CD4-positive, CD25-positive, alpha-beta regulatory T cell (primary cell): ENCODE data around the gene S100A6. TPM values are rescaled to one million over a fixed set of nuclear protein-coding genes. Genes with fewer than 3 reads are reported as not detected.

Source experiments
- ATAC-seq, 2 donors: fragments of 150-1000 bp; cut with Tn5 transposase; one replicate each; pipeline ENCODE4 v1.10.0; 2021; ENCODE audit warnings: low read depth in 2 of 2, moderate number of reproducible peaks in 2 of 2, moderate library complexity in 1 of 2
- DNase-seq, 3 donors: peaks; one replicate each; pipeline versions ENCODE4 v3.0.0 to v3.0.0-alpha.2; 2012 to 2022; ENCODE audit warnings: mixed read lengths in 1 of 3
- H3K27ac ChIP-seq: one replicate; pipeline ENCODE4 v1.7.0; 2013; ENCODE audit warnings: mild to moderate bottlenecking, low read length; ENCODE audit not compliant: insufficient read depth, poor library complexity, severe bottlenecking
- H3K27me3 ChIP-seq: one replicate; pipeline ENCODE4 v1.7.0; 2013; ENCODE audit warnings: low read length; ENCODE audit not compliant: control insufficient read depth, insufficient read depth
- H3K36me3 ChIP-seq: one replicate; pipeline ENCODE4 v1.7.0; 2013; ENCODE audit warnings: mild to moderate bottlenecking, low read length, moderate library complexity; ENCODE audit not compliant: control insufficient read depth, insufficient read depth
- H3K4me1 ChIP-seq: 2 replicates; pipeline ENCODE4 v1.7.0; 2013; ENCODE audit warnings: mild to moderate bottlenecking, low read length; ENCODE audit not compliant: insufficient read depth, control insufficient read depth, poor library complexity, severe bottlenecking
- H3K4me3 ChIP-seq: one replicate; pipeline ENCODE4 v1.7.0; 2013; ENCODE audit warnings: low read depth, mild to moderate bottlenecking, low read length, moderate library complexity
- H3K9me3 ChIP-seq, 2 experiments: 1 replicate in 1 of 2; 2 replicates in 1 of 2; pipeline ENCODE4 v1.7.0; 2013; ENCODE audit warnings: low read length in 2 of 2, mild to moderate bottlenecking in 1 of 2, moderate library complexity in 1 of 2; ENCODE audit not compliant: control insufficient read depth in 2 of 2
- H3K27ac Mint-ChIP-seq, 3 donors: one replicate each; pipeline ENCODE4 v1.8.0; 2020 to 2022; ENCODE audit warnings: mild to moderate bottlenecking in 3 of 3, mixed read lengths in 3 of 3, moderate library complexity in 2 of 3
- H3K27me3 Mint-ChIP-seq: one replicate; pipeline ENCODE4 v1.8.0; 2022; ENCODE audit warnings: mild to moderate bottlenecking, mixed read lengths
- H3K36me3 Mint-ChIP-seq: one replicate; pipeline ENCODE4 v1.8.0; 2020; ENCODE audit warnings: mixed read lengths
- H3K4me1 Mint-ChIP-seq, 4 donors: one replicate each; pipeline ENCODE4 v1.8.0; 2020 to 2022; ENCODE audit warnings: mixed read lengths in 4 of 4, mild to moderate bottlenecking in 1 of 4
- H3K4me3 Mint-ChIP-seq, 4 donors: one replicate each; pipeline ENCODE4 v1.8.0; 2020 to 2022; ENCODE audit warnings: mild to moderate bottlenecking in 4 of 4, mixed read lengths in 4 of 4, moderate library complexity in 3 of 4
- H3K9me3 Mint-ChIP-seq, 7 donors: one replicate each; pipeline ENCODE4 v1.8.0; 2020 to 2022; ENCODE audit warnings: mixed read lengths in 7 of 7, mild to moderate bottlenecking in 3 of 7, moderate library complexity in 2 of 7
- polyA plus RNA-seq, 4 donors: library from polyadenylated mRNA; unstranded; fragments of 300-500 nt; fragmentation: Illumina TruSeq; gene quantifications; one replicate each; pipeline ENCODE4 v1.2.3, GENCODE V29; 2021
- total RNA-seq: library from RNA; stranded (reverse); gene quantifications from one replicate; pipeline ENCODE4 v1.2.3, GENCODE V29; 2022

The S100A6 gene
- total and polyA plus RNA-seq, 5 donors from 2014 or later, result 304 to 1,174 (median 796) TPM

- Mint-ChIP-seq H3K36me3 (peaks cover 35% of the 10 kb centered on the region), H3K4me3 (peak overlapping the region; percentile 97 to 100 (median 98)), H3K4me1 (peaks cover 8 to 86% (median 62%) of the 10 kb centered on the region in 4 donors), H3K27ac (peak overlapping the region; percentile 97 to 99 (median 98)), H3K9me3 (no peaks in the 10 kb centered on the region), H3K27me3 (no peaks in the 10 kb centered on the region)
- Histone ChIP-seq H3K9me3 (no peaks in the 10 kb centered on the region), H3K4me1 (peaks cover 79% of the 10 kb centered on the region), H3K27me3 (no peaks in the 10 kb centered on the region), H3K36me3 (peaks cover 16% of the 10 kb centered on the region), H3K4me3 (peak overlapping the region; percentile 93), H3K27ac (peak overlapping the region; percentile 82)
- DNase-seq (no peak), ATAC-seq (no peak)
These were observed 7.3 kb upstream of the S100A6 start for GRCh38 chr1:153542956-153543711.

- Mint-ChIP-seq H3K9me3 (no peaks in the 10 kb centered on the region), H3K4me3 (peak overlapping the region; percentile 83 to 97 (median 87)), H3K27ac (peak overlapping the region; percentile 97 to 99 (median 98)), H3K36me3 (peaks cover 35% of the 10 kb centered on the region), H3K4me1 (peaks cover 8 to 94% (median 66%) of the 10 kb centered on the region in 4 donors), H3K27me3 (no peaks in the 10 kb centered on the region)
- Histone ChIP-seq H3K4me1 (peaks cover 77% of the 10 kb centered on the region), H3K4me3 (peak overlapping the region; percentile 45), H3K36me3 (peaks cover 16% of the 10 kb centered on the region), H3K27ac (peak overlapping the region; percentile 82), H3K27me3 (no peaks in the 10 kb centered on the region), H3K9me3 (no peaks in the 10 kb centered on the region)
- DNase-seq, result no peak
- no peak for ATAC-seq
These were observed 6.1 kb upstream of the S100A6 start for GRCh38 chr1:153541641-153542590.

- no peaks in the 10 kb centered on the region for H3K9me3 Mint-ChIP-seq
- Histone ChIP-seq H3K36me3 (peaks cover 16% of the 10 kb centered on the region), H3K4me1 (peaks cover 75% of the 10 kb centered on the region), H3K27me3 (no peaks in the 10 kb centered on the region), H3K9me3 (no peaks in the 10 kb centered on the region), H3K4me3 (peak within 1 kb of the TSS; percentile 45), H3K27ac (peak within 1 kb of the TSS; percentile 82)
- peak within 1 kb of the TSS; percentile 97 to 99 (median 98) for H3K27ac Mint-ChIP-seq
- H3K4me3 Mint-ChIP-seq, result peak within 1 kb of the TSS; percentile 83 to 88 (median 87)
- H3K36me3 Mint-ChIP-seq, result peaks cover 35% of the 10 kb centered on the region
- peak; percentile 41 to 54 for ATAC-seq
- peak; percentile 43 to 88 (median 54) for DNase-seq
- H3K4me1 Mint-ChIP-seq, result peaks cover 8 to 92% (median 69%) of the 10 kb centered on the region in 4 donors
- H3K27me3 Mint-ChIP-seq, result no peaks in the 10 kb centered on the region
These were observed 4.9 kb upstream of the S100A6 start, which contains the start of gene S100A5 for GRCh38 chr1:153540394-153541361. TSS of gene S100A5 (minus strand) at chr1:153540934. CDS start at chr1:153540191, 743 bp downstream.

- Mint-ChIP-seq H3K27me3 (peaks cover 4% of the 10 kb centered on the region), H3K4me1 (peaks cover 8 to 92% (median 68%) of the 10 kb centered on the region in 4 donors), H3K4me3 (peak overlapping the region; percentile 70 to 88 (median 85)), H3K27ac (peak overlapping the region; percentile 97 to 99 (median 98)), H3K9me3 (no peaks in the 10 kb centered on the region), H3K36me3 (peaks cover 30% of the 10 kb centered on the region)
- Histone ChIP-seq H3K4me1 (peaks cover 75% of the 10 kb centered on the region), H3K27me3 (no peaks in the 10 kb centered on the region), H3K27ac (peak overlapping the region; percentile 82), H3K9me3 (no peaks in the 10 kb centered on the region), H3K4me3 (peak overlapping the region; percentile 45), H3K36me3 (peaks cover 18% of the 10 kb centered on the region)
- DNase-seq, result peak in 1 of 3 donors; percentile 18
- no peak for ATAC-seq
These were observed 3.8 kb upstream of the S100A6 start for GRCh38 chr1:153539395-153540093.

- peaks cover 4% of the 10 kb centered on the region for H3K27me3 Mint-ChIP-seq
- H3K4me1 ChIP-seq, result peaks cover 75% of the 10 kb centered on the region
- H3K27me3 ChIP-seq, result no peaks in the 10 kb centered on the region
- H3K9me3 Mint-ChIP-seq, result no peaks in the 10 kb centered on the region
- peaks cover 14% of the 10 kb centered on the region for H3K36me3 ChIP-seq
- peaks cover 22% of the 10 kb centered on the region for H3K36me3 Mint-ChIP-seq
- H3K4me3 ChIP-seq, result no peak overlapping the region
- H3K4me3 Mint-ChIP-seq, result peak overlapping the region; percentile 39 to 93 (median 68)
- no peak for ATAC-seq
- H3K27ac Mint-ChIP-seq, result peak overlapping the region in 2 of 3 donors; percentile 43 to 75
- DNase-seq, result no peak
- no peaks in the 10 kb centered on the region for H3K9me3 ChIP-seq
- no peak overlapping the region for H3K27ac ChIP-seq
- peaks cover 14 to 92% (median 69%) of the 10 kb centered on the region in 4 donors for H3K4me1 Mint-ChIP-seq
These were observed 2.6 kb upstream of the S100A6 start for GRCh38 chr1:153538315-153538821.

GRCh38 chr1:153537376-153537730 lies 1.6 kb upstream of the S100A6 start:
- peaks cover 6% of the 10 kb centered on the region for H3K36me3 ChIP-seq
- Mint-ChIP-seq H3K27me3 (peaks cover 4% of the 10 kb centered on the region), H3K4me1 (peaks cover 19 to 92% (median 69%) of the 10 kb centered on the region in 4 donors), H3K36me3 (peaks cover 16% of the 10 kb centered on the region), H3K9me3 (no peaks in the 10 kb centered on the region), H3K27ac (peak overlapping the region in 2 of 3 donors; percentile 97), H3K4me3 (peak overlapping the region; percentile 65 to 96 (median 82))
- peak overlapping the region; percentile 96 for H3K27ac ChIP-seq
- peaks cover 75% of the 10 kb centered on the region for H3K4me1 ChIP-seq
- no peaks in the 10 kb centered on the region for H3K27me3 ChIP-seq
- no peak for ATAC-seq
- H3K9me3 ChIP-seq, result no peaks in the 10 kb centered on the region
- H3K4me3 ChIP-seq, result no peak overlapping the region
- DNase-seq, result no peak
